Keratinocyte (primary cell): ENCODE measurements around the gene C3orf20.

ENCODE experiments used
- EZH2 ChIP-seq: IDR thresholded peaks from one replicate; pipeline ENCODE4 v1.6.1; 2012; ENCODE audit warnings: inconsistent platforms, mild to moderate bottlenecking, low read length, moderate library complexity
- TF ChIP-seq, protein P1 (sequence below), 3 experiments: IDR thresholded peaks in 1 of 3; conservative IDR thresholded peaks in 1 of 3; optimal IDR thresholded peaks in 1 of 3; 2 replicates in 2 of 3; 3 replicates in 1 of 3; pipeline versions ENCODE3 to v1.5.1; 2011; ENCODE audit warnings: low read length in 3 of 3, mild to moderate bottlenecking in 3 of 3, moderate library complexity in 2 of 3, control low read depth in 1 of 3, inconsistent platforms in 1 of 3; ENCODE audit not compliant: insufficient read depth in 2 of 3; ENCODE audit errors: extremely low read depth in 1 of 3

DNA sequence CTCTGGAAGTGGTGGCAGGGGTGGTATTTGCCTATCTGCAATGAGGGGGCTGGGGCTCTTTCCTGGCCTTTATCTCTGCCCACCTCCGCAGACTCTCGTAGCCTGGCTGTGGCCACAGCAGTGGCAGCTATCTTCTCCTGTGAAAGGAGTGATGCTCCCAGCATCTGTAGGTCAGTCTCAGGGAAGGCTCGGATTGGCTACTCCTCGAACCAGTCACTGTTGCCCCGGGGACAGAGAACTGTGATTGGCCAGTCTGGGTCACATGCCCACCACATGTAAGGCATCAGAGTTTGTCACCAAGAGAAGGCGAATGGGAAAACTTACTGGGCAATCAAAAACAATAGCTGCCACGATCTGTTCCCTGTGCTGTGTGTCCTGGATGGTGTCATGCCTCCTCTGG lies 113.7 kb downstream of the C3orf20 start:
- TF ChIP-seq, protein P1, sequence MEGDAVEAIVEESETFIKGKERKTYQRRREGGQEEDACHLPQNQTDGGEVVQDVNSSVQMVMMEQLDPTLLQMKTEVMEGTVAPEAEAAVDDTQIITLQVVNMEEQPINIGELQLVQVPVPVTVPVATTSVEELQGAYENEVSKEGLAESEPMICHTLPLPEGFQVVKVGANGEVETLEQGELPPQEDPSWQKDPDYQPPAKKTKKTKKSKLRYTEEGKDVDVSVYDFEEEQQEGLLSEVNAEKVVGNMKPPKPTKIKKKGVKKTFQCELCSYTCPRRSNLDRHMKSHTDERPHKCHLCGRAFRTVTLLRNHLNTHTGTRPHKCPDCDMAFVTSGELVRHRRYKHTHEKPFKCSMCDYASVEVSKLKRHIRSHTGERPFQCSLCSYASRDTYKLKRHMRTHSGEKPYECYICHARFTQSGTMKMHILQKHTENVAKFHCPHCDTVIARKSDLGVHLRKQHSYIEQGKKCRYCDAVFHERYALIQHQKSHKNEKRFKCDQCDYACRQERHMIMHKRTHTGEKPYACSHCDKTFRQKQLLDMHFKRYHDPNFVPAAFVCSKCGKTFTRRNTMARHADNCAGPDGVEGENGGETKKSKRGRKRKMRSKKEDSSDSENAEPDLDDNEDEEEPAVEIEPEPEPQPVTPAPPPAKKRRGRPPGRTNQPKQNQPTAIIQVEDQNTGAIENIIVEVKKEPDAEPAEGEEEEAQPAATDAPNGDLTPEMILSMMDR (optimal IDR thresholded peaks at IDR 0.05 in 1 of 3, IDR thresholded peaks at IDR 0.05 in 1 of 3, conservative IDR thresholded peaks at IDR 0.05 in 1 of 3; ENCODE audit: extremely low read depth in 1 of 3, insufficient read depth in 2 of 3, low read length in 3 of 3) = no peak
- TF ChIP-seq EZH2 = no peak
